Right lobe of liver (tissue), 6 donors: ENCODE results near the gene SUPT6H. TPM values are rescaled to one million over a fixed set of nuclear protein-coding genes. Genes with fewer than 3 reads are reported as not detected.

Experiments
- ATAC-seq, 4 donors: fragments of 200-7000 bp; cut with Tn5 transposase; one replicate each; pipeline ENCODE4 v1.9.1; 2020; ENCODE audit warnings: mild to moderate bottlenecking in 4 of 4, moderate library complexity in 4 of 4
- DNase-seq, 3 donors: peaks; one replicate each; pipeline ENCODE4 v3.0.0-alpha.2; 2020
- H3K27ac ChIP-seq, 3 donors: fragments of 200-600 bp; one replicate each; pipeline ENCODE4 v1.8.0; 2022
- H3K27me3 ChIP-seq, 2 donors: fragments of 200-600 bp; one replicate each; pipeline ENCODE4 v1.8.0; 2022
- H3K36me3 ChIP-seq, 4 donors: fragments of 200-600 bp; sonication (generic) in 1 of 4; one replicate each; pipeline versions ENCODE4 v1.5.1 to v1.8.0; 2017 to 2022; ENCODE audit warnings: control low read depth in 1 of 4
- H3K4me1 ChIP-seq, 4 donors: fragments of 200-600 bp; sonication (generic) in 1 of 4; one replicate each; pipeline versions ENCODE4 v1.5.1 to v1.8.0; 2017 to 2022; ENCODE audit warnings: control low read depth in 1 of 4
- H3K4me3 ChIP-seq, 3 donors: fragments of 200-600 bp; one replicate each; pipeline ENCODE4 v1.8.0; 2022
- H3K9me3 ChIP-seq, 4 donors: fragments of 200-600 bp; sonication (generic) in 1 of 4; one replicate each; pipeline versions ENCODE4 v1.5.1 to v1.8.0; 2017 to 2022; ENCODE audit warnings: control low read depth in 1 of 4
- POLR2A ChIP-seq: fragments of 450-650 bp; IDR thresholded peaks from one replicate; pipeline ENCODE4 v1.6.1; 2017; ENCODE audit warnings: antibody characterized with exemption, mild to moderate bottlenecking
- WGBS: methylation state at CpG from one replicate; pipeline ENCODE4 v1.1.6; 2018; ENCODE audit warnings: low coverage, low lambda C conversion rate; ENCODE audit not compliant: insufficient coverage; ENCODE audit errors: missing lambda C conversion rate; 5-methylcytosine and 5-hydroxymethylcytosine counted together
- intact Hi-C, 2 donors: fragments of 100-400 bp; cut with DNase I; formaldehyde crosslinking; loops; one replicate each; pipeline versions ENCODE4 v1.11.2 to v1.14.1; 2022
- total RNA-seq, 6 experiments: library from RNA; depleted of rRNA in 2 of 6; stranded (reverse); fragments of >200 nt in 2 of 6; fragmentation: NEBNext Ultra II Directional in 3 of 6; extraction: Animal tissue kit (Norgen Biotek cat#: 25700) in 3 of 6; gene quantifications; one replicate each; pipeline versions ENCODE4 v1.1.0 to v1.2.4, GENCODE V29; 2016 to 2023
- TF ChIP-seq, protein P1 (sequence below), 4 donors: fragments of 200-600 bp in 3 of 4; fragments of 450-650 bp in 1 of 4; IDR thresholded peaks; one replicate each; pipeline versions ENCODE4 v1.5.1 to v1.8.0; 2016 to 2022; ENCODE audit warnings: antibody characterized with exemption in 4 of 4, mild to moderate bottlenecking in 2 of 4
- donor health status: DM: no; HTN: yes; CAD: no.
- donor health status: DM: no; HTN: no; CAD: no.
- donor health status: DM: no; HTN: no; CAD: no.
- donor health status: DM: no; HTN: yes; CAD: no.
- donor health status: DM: no; HTN: yes; CAD: no.

SUPT6H gene
- total RNA-seq, 6 experiments from 2014 or later: 28.8 to 38.0 (median 34.0) TPM

DNA sequence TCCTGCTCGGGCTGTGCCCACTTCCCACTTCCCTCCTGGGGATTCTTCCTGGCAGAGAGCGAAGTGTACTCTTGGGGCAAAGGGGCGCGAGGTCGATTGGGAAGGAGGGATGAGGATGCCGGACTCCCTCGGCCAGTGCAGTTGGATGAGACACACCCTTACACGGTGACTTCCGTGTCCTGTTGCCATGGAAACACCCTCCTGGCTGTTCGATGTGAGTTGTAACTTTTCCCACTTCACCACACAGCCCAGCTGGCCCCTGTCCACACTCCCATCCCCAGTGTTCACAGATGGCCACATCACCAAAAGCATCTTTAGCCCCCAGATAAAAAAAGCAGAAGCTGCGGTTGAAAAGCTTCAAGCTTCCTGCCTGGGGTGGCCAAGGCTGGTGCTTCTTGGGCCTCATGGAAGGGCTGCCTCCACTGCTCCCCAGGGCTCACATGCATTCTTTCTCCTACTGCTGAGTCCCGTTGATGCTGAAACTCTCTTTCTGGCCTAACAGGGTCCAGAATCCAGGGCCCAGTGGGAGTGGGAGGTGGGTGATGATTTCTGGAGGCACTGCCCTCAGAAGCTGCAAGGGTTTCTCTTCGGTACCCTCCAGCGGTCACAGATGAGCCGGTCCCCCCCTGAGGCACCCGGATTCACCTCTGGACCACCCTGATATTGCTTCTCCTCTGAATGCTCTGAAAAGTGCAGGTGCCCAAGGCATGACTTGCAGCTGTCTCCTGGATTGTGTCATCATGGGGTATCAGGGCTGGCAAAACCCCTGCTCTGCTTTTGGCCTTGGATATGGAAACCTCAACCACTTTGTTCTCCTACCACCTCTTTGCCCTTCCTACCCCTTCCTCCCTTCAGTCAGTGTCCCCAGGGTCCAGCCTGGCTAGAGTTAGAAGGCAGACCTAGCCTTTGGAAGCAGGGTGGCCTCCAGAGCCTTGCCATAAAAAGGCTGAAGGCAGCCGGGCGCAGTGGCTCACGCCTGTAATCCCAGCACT, 79.6 kb downstream of the SUPT6H start:
- H3K9me3 ChIP-seq: no peaks in the 10 kb centered on the region
- peaks cover 0 to 25% (median 8%) of the 10 kb centered on the region in 4 donors for H3K4me1 ChIP-seq
- intact Hi-C loops: no loop called here
- H3K4me3 ChIP-seq: no peak overlapping the region
- no peak for TF ChIP-seq POLR2A
- TF ChIP-seq, protein P1, sequence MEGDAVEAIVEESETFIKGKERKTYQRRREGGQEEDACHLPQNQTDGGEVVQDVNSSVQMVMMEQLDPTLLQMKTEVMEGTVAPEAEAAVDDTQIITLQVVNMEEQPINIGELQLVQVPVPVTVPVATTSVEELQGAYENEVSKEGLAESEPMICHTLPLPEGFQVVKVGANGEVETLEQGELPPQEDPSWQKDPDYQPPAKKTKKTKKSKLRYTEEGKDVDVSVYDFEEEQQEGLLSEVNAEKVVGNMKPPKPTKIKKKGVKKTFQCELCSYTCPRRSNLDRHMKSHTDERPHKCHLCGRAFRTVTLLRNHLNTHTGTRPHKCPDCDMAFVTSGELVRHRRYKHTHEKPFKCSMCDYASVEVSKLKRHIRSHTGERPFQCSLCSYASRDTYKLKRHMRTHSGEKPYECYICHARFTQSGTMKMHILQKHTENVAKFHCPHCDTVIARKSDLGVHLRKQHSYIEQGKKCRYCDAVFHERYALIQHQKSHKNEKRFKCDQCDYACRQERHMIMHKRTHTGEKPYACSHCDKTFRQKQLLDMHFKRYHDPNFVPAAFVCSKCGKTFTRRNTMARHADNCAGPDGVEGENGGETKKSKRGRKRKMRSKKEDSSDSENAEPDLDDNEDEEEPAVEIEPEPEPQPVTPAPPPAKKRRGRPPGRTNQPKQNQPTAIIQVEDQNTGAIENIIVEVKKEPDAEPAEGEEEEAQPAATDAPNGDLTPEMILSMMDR (IDR thresholded peaks at IDR 0.05): no peak
- H3K27me3 ChIP-seq: no peaks in the 10 kb centered on the region
- peak in 1 of 3 donors; percentile 39 for DNase-seq
- no peak for ATAC-seq
- no peaks in the 10 kb centered on the region for H3K36me3 ChIP-seq
- WGBS: 89% methylated on average over 9 of the region's 19 CpGs
- no peak overlapping the region for H3K27ac ChIP-seq

DNA sequence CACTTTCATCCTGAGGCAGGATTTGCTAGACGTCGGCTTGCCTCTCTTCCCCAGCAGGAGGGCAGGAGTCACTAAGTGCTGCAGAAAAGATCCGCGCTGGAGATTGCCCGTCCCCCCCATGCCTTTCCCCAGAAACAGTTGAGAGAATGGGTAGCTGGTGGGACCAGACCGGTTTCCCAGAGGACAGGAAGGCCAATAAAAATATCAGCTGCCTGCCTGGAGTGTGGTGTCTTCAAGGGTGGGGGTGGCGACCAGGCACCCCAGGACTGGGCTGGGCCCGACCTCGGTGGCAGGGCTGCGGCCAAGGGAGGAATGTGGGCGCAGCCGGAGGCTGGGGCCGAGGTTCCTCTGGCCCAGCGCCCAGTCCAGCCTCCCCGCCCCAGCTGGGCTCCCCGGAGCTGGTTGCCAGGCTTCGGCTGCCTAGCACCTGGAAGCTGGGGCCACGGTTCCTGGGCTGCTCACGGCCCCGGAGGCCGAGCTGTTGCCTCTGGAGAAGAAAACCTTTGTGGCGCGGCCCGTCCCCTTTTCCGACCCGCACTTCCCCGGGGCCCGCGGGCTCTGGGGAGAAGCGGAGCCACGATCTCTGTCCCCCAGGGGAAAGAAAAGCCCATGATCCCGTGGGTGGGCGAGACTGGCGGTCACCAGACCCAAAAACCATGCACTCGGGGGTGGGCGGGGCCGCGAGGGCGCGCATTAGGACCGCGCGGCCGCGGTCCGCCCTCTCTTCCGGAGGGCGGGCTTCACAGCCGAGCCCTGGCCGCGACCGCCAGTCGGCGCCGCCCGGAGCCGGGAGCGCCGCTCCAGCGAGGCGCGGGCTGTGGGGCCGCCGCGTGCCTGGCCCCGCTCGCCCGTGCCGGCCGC, 81.5 kb downstream of the SUPT6H start, which contains the start of gene TRAF4:
Gene TRAF4 (plus strand): TSS at position 769 of the 861 bp plus-strand sequence. CDS start 102 bp downstream, outside the sequence.
- H3K9me3 ChIP-seq: no peaks in the 10 kb centered on the region
- H3K27ac ChIP-seq: peak within 1 kb of the TSS; percentile 96 to 98 (median 97)
- H3K4me1 ChIP-seq: peaks cover 0 to 29% (median 13%) of the 10 kb centered on the region in 4 donors
- peak; percentile 68 to 84 (median 78) for ATAC-seq
- peak; percentile 82 to 87 (median 83) for DNase-seq
- H3K36me3 ChIP-seq: peaks cover 5 to 15% (median 8%) of the 10 kb centered on the region in 4 donors
- no peaks in the 10 kb centered on the region for H3K27me3 ChIP-seq
- TF ChIP-seq POLR2A: peak; percentile 99
- TF ChIP-seq, protein P1 (IDR thresholded peaks at IDR 0.05): peak in 3 of 4 donors; percentile 7 to 37 (median 27)
- H3K4me3 ChIP-seq: peak within 1 kb of the TSS; percentile 87 to 91 (median 89)
- 0% methylated on average over 8 of the region's 70 CpGs for WGBS
- intact Hi-C loops: no loop called here

DNA sequence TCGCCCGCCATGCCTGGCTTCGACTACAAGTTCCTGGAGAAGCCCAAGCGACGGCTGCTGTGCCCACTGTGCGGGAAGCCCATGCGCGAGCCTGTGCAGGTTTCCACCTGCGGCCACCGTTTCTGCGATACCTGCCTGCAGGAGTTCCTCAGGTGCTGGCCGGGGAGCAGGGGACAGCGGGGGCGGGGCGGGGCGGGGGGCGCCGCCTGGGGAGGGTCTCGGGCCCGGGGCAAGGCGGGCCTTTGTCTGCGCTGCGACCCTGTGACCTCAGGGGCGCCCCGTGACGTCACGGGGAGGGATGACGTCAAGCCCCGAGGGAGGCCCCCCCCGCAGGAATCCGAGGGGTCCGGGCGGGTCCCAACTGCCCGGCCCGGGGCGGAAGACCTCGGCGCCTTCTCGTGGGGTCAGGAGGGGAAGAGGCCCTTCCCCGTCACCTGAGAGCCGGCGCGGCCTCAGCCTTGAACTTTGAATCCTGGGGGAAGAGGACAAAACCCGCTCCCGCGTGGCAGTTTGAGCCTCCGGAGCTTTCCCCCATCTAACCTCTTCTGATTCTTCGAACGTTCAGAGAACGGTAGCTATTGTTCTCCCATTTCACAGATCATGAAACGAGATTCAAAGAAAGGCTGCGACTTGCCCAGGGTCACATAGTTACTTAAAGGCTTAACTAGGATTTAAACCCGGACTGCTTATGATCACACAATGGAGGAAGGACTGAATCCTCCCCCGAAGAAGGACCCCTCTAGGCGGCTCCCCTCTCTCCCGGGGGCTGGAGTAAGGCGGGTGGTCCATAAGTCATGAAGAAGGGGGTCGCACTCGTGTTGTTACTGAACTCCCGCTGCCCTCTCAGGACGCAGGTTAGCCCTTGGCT, 82.3 kb downstream of the SUPT6H start:
- TF ChIP-seq POLR2A: no peak
- TF ChIP-seq, protein P1 (IDR thresholded peaks at IDR 0.05): no peak
- ATAC-seq: peak; percentile 8 to 42 (median 24)
- intact Hi-C loops: no loop called here
- peak; percentile 68 to 79 (median 76) for DNase-seq
- no peaks in the 10 kb centered on the region for H3K27me3 ChIP-seq
- 0% methylated on average over 20 of the region's 61 CpGs for WGBS
- H3K27ac ChIP-seq: peak overlapping the region; percentile 96 to 98 (median 97)
- peaks cover 0 to 29% (median 13%) of the 10 kb centered on the region in 4 donors for H3K4me1 ChIP-seq
- peaks cover 5 to 24% (median 9%) of the 10 kb centered on the region in 4 donors for H3K36me3 ChIP-seq
- H3K4me3 ChIP-seq: peak overlapping the region; percentile 87 to 91 (median 89)
- H3K9me3 ChIP-seq: no peaks in the 10 kb centered on the region
